Adrenal gland (tissue), 12 donors: ENCODE results near the gene SLC38A5. TPM values are rescaled to one million over a fixed set of nuclear protein-coding genes. Genes with fewer than 3 reads are reported as not detected.

Experiments
- DNase-seq, 7 donors: peaks; one replicate each; pipeline ENCODE4 v3.0.0-alpha.2; 2019 to 2020
- H3K27ac ChIP-seq, 5 donors: fragments of 200-600 bp; sonication (generic) in 4 of 5; 1 replicate in 3 of 5; 2 replicates in 2 of 5; pipeline versions ENCODE4 v1.5.1 to v1.8.0; 2016 to 2020; ENCODE audit warnings: mild to moderate bottlenecking in 1 of 5
- H3K27me3 ChIP-seq: fragments of 200-600 bp; 2 replicates; pipeline ENCODE4 v1.8.0; 2021
- H3K36me3 ChIP-seq, 2 donors: fragments of 200-600 bp; replicated peaks in 1 of 2; 1 replicate in 1 of 2; 2 replicates in 1 of 2; pipeline versions ENCODE4 v1.5.1 to v1.8.0; 2018 to 2022
- H3K4me1 ChIP-seq, 2 donors: fragments of 200-600 bp; replicated peaks in 1 of 2; 1 replicate in 1 of 2; 2 replicates in 1 of 2; pipeline versions ENCODE4 v1.5.1 to v1.8.0; 2018 to 2021
- H3K4me3 ChIP-seq, 4 donors: fragments of 200-600 bp; sonication (generic) in 3 of 4; one replicate each; pipeline ENCODE4 v1.5.1; 2016 to 2018
- H3K9me3 ChIP-seq, 3 donors: fragments of 200-600 bp; sonication (generic) in 1 of 3; replicated peaks in 1 of 3; 1 replicate in 2 of 3; 2 replicates in 1 of 3; pipeline versions ENCODE4 v1.5.1 to v1.8.0; 2016 to 2021
- CTCF ChIP-seq, 6 experiments: fragments of 450-650 bp in 4 of 6; fragments of 200-600 bp in 2 of 6; sonication (generic) in 1 of 6; IDR thresholded peaks; 1 replicate in 5 of 6; 2 replicates in 1 of 6; pipeline versions ENCODE4 v1.5.1 to v1.8.0; 2016 to 2021; ENCODE audit warnings: antibody characterized with exemption in 6 of 6, mild to moderate bottlenecking in 2 of 6, moderate library complexity in 1 of 6
- POLR2A ChIP-seq, 2 donors: fragments of 450-650 bp; IDR thresholded peaks; one replicate each; pipeline ENCODE4 v1.6.1; 2017; ENCODE audit warnings: antibody characterized with exemption in 2 of 2, mild to moderate bottlenecking in 2 of 2, moderate library complexity in 1 of 2
- WGBS, 4 donors: extraction: QIAGEN DNeasy Blood & Tissue Kit in 2 of 4; methylation state at CpG; one replicate each; pipeline versions ENCODE4 v1.1.5 to v1.1.7; 2013 to 2017; 5-methylcytosine and 5-hydroxymethylcytosine counted together
- intact Hi-C, 2 donors: fragments of 100-400 bp; cut with DNase I; formaldehyde crosslinking; loops; one replicate each; pipeline versions ENCODE4 v1.14.1 to v1.15.0; 2022 to 2023
- polyA plus RNA-seq, 3 donors: library from polyadenylated mRNA; stranded (reverse); fragments of 200-250 nt in 2 of 3; fragments of 350-450 nt in 1 of 3; fragmentation: Illumina TruSeq in 1 of 3; extraction: RNeasy Lipid Tissue Mini Kit (QIAGEN cat#74804) in 1 of 3; gene quantifications; one replicate each; pipeline ENCODE4 v1.2.3, GENCODE V29; 2013 to 2014
- total RNA-seq, 9 donors: library from RNA; depleted of rRNA in 4 of 9; stranded (reverse); fragments of >200 nt in 4 of 9; fragments of 120-200 nt in 1 of 9; fragmentation: NEBNext Ultra II Directional in 1 of 9; extraction: Animal tissue kit (Norgen Biotek cat#: 25700) in 1 of 9; gene quantifications; one replicate each; pipeline versions ENCODE4 v1.1.0 to v1.2.4, GENCODE V29; 2013 to 2023
- donor health status: healthy with polysubstance abuse.
- donor health status: Bipolar disorder and iron deficiency.
- donor health status: DM: yes; HTN: yes; CAD: no.
- donor health status: DM: no; HTN: no; CAD: no.
- donor health status: DM: no; HTN: no; CAD: no.
- donor health status: DM: yes; HTN: yes; CAD: no.

Gene SLC38A5
- total and polyA plus RNA-seq, 12 donors: 0.11 to 6.6 (median 4.6) TPM

GRCh38 chrX:48467281-48467761 lies 2.7 kb downstream of the SLC38A5 start:
- Histone ChIP-seq H3K36me3 (no peaks in the 10 kb centered on the region), H3K27ac (no peak overlapping the region), H3K4me3 (no peak overlapping the region), H3K4me1 (no peaks in the 10 kb centered on the region), H3K27me3 (no peaks in the 10 kb centered on the region), H3K9me3 (no peaks in the 10 kb centered on the region)
- DNase-seq: no peak
- intact Hi-C loops: no loop called here
- TF ChIP-seq CTCF (IDR thresholded peaks at IDR 0.05) (no peak), POLR2A (IDR thresholded peaks at IDR 0.05) (no peak)
- 54 to 68% (median 63%) methylated on average over 10 of the region's 10 CpGs for WGBS, 4 donors

- intact Hi-C loops: no loop called here
- Histone ChIP-seq H3K27ac (no peak overlapping the region), H3K36me3 (no peaks in the 10 kb centered on the region), H3K4me1 (no peaks in the 10 kb centered on the region), H3K27me3 (no peaks in the 10 kb centered on the region), H3K4me3 (no peak overlapping the region), H3K9me3 (no peaks in the 10 kb centered on the region)
- WGBS, 4 donors: 83 to 96% (median 89%) methylated on average over 3 to 10 of the region's 10 CpGs
- TF ChIP-seq POLR2A (IDR thresholded peaks at IDR 0.05) (no peak), CTCF (IDR thresholded peaks at IDR 0.05) (peak in 1 of 6 experiments; percentile 6)
- no peak for DNase-seq
Observed at GRCh38 chrX:48466696-48467095, 3.4 kb downstream of the SLC38A5 start.

GRCh38 chrX:48465336-48465933 lies 4.6 kb downstream of the SLC38A5 start:
- H3K27ac ChIP-seq: no peak overlapping the region
- no peak for DNase-seq
- 65 to 77% (median 75%) methylated on average over 10 of the region's 10 CpGs; no CpG with 5 or more reads in 1 of the 4 donors for WGBS, 4 donors
- intact Hi-C loops: no loop called here
- H3K4me1 ChIP-seq: no peaks in the 10 kb centered on the region
- TF ChIP-seq POLR2A (IDR thresholded peaks at IDR 0.05) (no peak), CTCF (IDR thresholded peaks at IDR 0.05) (no peak)
- H3K4me3 ChIP-seq: no peak overlapping the region
- H3K27me3 ChIP-seq: no peaks in the 10 kb centered on the region
- H3K36me3 ChIP-seq: no peaks in the 10 kb centered on the region
- no peaks in the 10 kb centered on the region for H3K9me3 ChIP-seq

- Histone ChIP-seq H3K36me3 (no peaks in the 10 kb centered on the region), H3K9me3 (no peaks in the 10 kb centered on the region), H3K4me1 (no peaks in the 10 kb centered on the region), H3K27me3 (no peaks in the 10 kb centered on the region), H3K4me3 (no peak overlapping the region), H3K27ac (no peak overlapping the region)
- TF ChIP-seq POLR2A (IDR thresholded peaks at IDR 0.05) (no peak), CTCF (IDR thresholded peaks at IDR 0.05) (no peak)
- 73 to 100% (median 77%) methylated on average over 5 to 6 of the region's 6 CpGs; no CpG with 5 or more reads in 1 of the 4 donors for WGBS, 4 donors
- intact Hi-C loops: no loop called here
- no peak for DNase-seq
Observed at GRCh38 chrX:48461830-48462229, 8.2 kb downstream of the SLC38A5 start.
